A204.1 (cell line): Measurements from ENCODE around the gene ISYNA1.

ENCODE experiments used
- FAIRE-seq: peaks from 2 replicates; lab custom pipeline; 2012; peaks lifted over from hg19 to GRCh38; lab: Jason Lieb, UNC

ISYNA1 gene

GRCh38 chr19:18466354-18466753 lies 28.4 kb upstream of the ISYNA1 start:
- no peak for FAIRE-seq

GRCh38 chr19:18465964-18466339 lies 28.0 kb upstream of the ISYNA1 start:
- no peak for FAIRE-seq

- no peak for FAIRE-seq
Observed at GRCh38 chr19:18465214-18465963, 27.5 kb upstream of the ISYNA1 start.

GRCh38 chr19:18464646-18465045 lies 26.7 kb upstream of the ISYNA1 start:
- no peak for FAIRE-seq

GRCh38 chr19:18461471-18461870 lies 23.5 kb upstream of the ISYNA1 start:
- FAIRE-seq: no peak

GRCh38 chr19:18460900-18461299 lies 23.0 kb upstream of the ISYNA1 start:
- no peak for FAIRE-seq

- FAIRE-seq: no peak
Observed at GRCh38 chr19:18457483-18458331, 19.8 kb upstream of the ISYNA1 start.

GRCh38 chr19:18456974-18457373 lies 19.0 kb upstream of the ISYNA1 start:
- FAIRE-seq: no peak

GRCh38 chr19:18456279-18456678 lies 18.3 kb upstream of the ISYNA1 start:
- no peak for FAIRE-seq

- no peak for FAIRE-seq
Observed at GRCh38 chr19:18453269-18454024, 15.5 kb upstream of the ISYNA1 start.

GRCh38 chr19:18452386-18452785 lies 14.5 kb upstream of the ISYNA1 start:
- no peak for FAIRE-seq

- no peak for FAIRE-seq
Observed at GRCh38 chr19:18450931-18451836, 13.3 kb upstream of the ISYNA1 start.

GRCh38 chr19:18450021-18450930 lies 12.3 kb upstream of the ISYNA1 start:
- FAIRE-seq: no peak

GRCh38 chr19:18449552-18449951 lies 11.6 kb upstream of the ISYNA1 start:
- FAIRE-seq: no peak

- no peak for FAIRE-seq
Observed at GRCh38 chr19:18446811-18447359, 9.0 kb upstream of the ISYNA1 start.

GRCh38 chr19:18446145-18446810 lies 8.3 kb upstream of the ISYNA1 start:
- no peak for FAIRE-seq

GRCh38 chr19:18445262-18445948 lies 7.5 kb upstream of the ISYNA1 start:
- no peak for FAIRE-seq

GRCh38 chr19:18444513-18444912 lies 6.6 kb upstream of the ISYNA1 start:
- no peak for FAIRE-seq

GRCh38 chr19:18443831-18444230 lies 5.9 kb upstream of the ISYNA1 start:
- FAIRE-seq: no peak
